K562 (cell line): ENCODE results near the gene ALG8. TPM values are rescaled to one million over a fixed set of nuclear protein-coding genes. Genes with fewer than 3 reads are reported as not detected.

ENCODE experiments used
- GABPA ChIP-seq: fragments of 200-800 bp; sonication (Bioruptor generic); conservative IDR thresholded peaks from 2 replicates; pipeline ENCODE4 v1.6.1; 2016; ENCODE audit warnings: low read depth, missing genetic modification characterization, missing compliant biosample characterization
- GABPB1 ChIP-seq: sonication (generic); formaldehyde crosslinking; IDR thresholded peaks from 2 replicates; pipeline ENCODE4 v1.8.0; 2022; ENCODE audit warnings: mild to moderate bottlenecking, missing genetic modification reagents
- HIVEP1 ChIP-seq: fragments of 250-450 bp; sonication (Bioruptor Pico); IDR thresholded peaks from 2 replicates; pipeline ENCODE4 v1.4.0; 2020; ENCODE audit warnings: mild to moderate bottlenecking
- IFI16 ChIP-seq: fragments of 250-450 bp; sonication (Bioruptor Pico); IDR thresholded peaks from 2 replicates; pipeline ENCODE4 v2.1.2; 2022; ENCODE audit warnings: mild to moderate bottlenecking, inconsistent platforms
- NFRKB ChIP-seq: fragments of 450-650 bp; IDR thresholded peaks from 2 replicates; pipeline ENCODE4 v1.6.1; 2016; ENCODE audit warnings: low read depth
- PHB ChIP-seq: fragments of 250-450 bp; sonication (Bioruptor Pico); IDR thresholded peaks from 2 replicates; pipeline ENCODE4 v1.5.0; 2021
- SETDB1 ChIP-seq: IDR thresholded peaks from one replicate; pipeline ENCODE4 v1.6.1; 2012; ENCODE audit warnings: low read length, control low read depth, inconsistent platforms
- TBP ChIP-seq: optimal IDR thresholded peaks from 2 replicates; pipeline ENCODE3; 2011; ENCODE audit warnings: low read depth, low read length, improper control_type of control experiment
- TFE3 ChIP-seq: fragments of 450-650 bp; formaldehyde crosslinking; IDR thresholded peaks from 2 replicates; pipeline ENCODE4 v1.4.0; 2020; ENCODE audit warnings: mild to moderate bottlenecking, mixed read lengths
- ZNF830 ChIP-seq: fragments of 250-450 bp; sonication (Bioruptor Pico); IDR thresholded peaks from 2 replicates; pipeline ENCODE4 v1.5.0; 2021; ENCODE audit warnings: mild to moderate bottlenecking
- polyA plus RNA-seq, 8 experiments: library from polyadenylated mRNA; depleted of rRNA in 4 of 8; stranded (reverse) in 5 of 8; unstranded in 3 of 8; fragments of >200 nt; fragmentation: Nextera tagmentation in 2 of 8; fragmentation: Illumina TruSeq in 1 of 8; extraction: Ambion mirVana in 2 of 8; extraction: Trizol in 1 of 8; gene quantifications; 2 replicates each; pipeline versions ENCODE4 v1.2.1 to v1.2.3, GENCODE V29; 2011 to 2014; ENCODE audit warnings: inconsistent platforms in 1 of 8, missing spikeins in 1 of 8
- total RNA-seq, 7 experiments: library from RNA; depleted of rRNA in 6 of 7; stranded (reverse); fragments of >200 nt in 6 of 7; fragmentation: Illumina TruSeq in 2 of 7; extraction: Trizol in 2 of 7; gene quantifications; 2 replicates each; pipeline versions ENCODE4 v1.2.1 to v1.2.3, GENCODE V29; 2011 to 2021; ENCODE audit warnings: low replicate concordance in 1 of 7
- TF ChIP-seq, protein P1 (sequence below), 2 experiments: fragments of 450-650 bp in 1 of 2; sonication (generic) in 1 of 2; formaldehyde crosslinking in 1 of 2; IDR thresholded peaks; 2 replicates each; pipeline versions ENCODE4 v1.7.1 to v1.9.0; 2016 to 2022; ENCODE audit warnings: inconsistent platforms in 1 of 2, mild to moderate bottlenecking in 1 of 2, missing genetic modification reagents in 1 of 2
- TF ChIP-seq, protein P2 (sequence below): IDR thresholded peaks from 3 replicates; pipeline ENCODE4 v1.6.1; 2011; ENCODE audit warnings: borderline replicate concordance, mild to moderate bottlenecking, moderate library complexity; ENCODE audit not compliant: insufficient read length; ENCODE audit errors: extremely low read depth

The ALG8 gene
- total and polyA plus RNA-seq, 9 of the 15 experiments (the other 6 are each of a cell fraction or from before 2014, with no cell fraction given), result 59.3 to 189 (median 106) TPM

- TF ChIP-seq NFRKB, result peak; percentile 98
- TF ChIP-seq, protein P1, sequence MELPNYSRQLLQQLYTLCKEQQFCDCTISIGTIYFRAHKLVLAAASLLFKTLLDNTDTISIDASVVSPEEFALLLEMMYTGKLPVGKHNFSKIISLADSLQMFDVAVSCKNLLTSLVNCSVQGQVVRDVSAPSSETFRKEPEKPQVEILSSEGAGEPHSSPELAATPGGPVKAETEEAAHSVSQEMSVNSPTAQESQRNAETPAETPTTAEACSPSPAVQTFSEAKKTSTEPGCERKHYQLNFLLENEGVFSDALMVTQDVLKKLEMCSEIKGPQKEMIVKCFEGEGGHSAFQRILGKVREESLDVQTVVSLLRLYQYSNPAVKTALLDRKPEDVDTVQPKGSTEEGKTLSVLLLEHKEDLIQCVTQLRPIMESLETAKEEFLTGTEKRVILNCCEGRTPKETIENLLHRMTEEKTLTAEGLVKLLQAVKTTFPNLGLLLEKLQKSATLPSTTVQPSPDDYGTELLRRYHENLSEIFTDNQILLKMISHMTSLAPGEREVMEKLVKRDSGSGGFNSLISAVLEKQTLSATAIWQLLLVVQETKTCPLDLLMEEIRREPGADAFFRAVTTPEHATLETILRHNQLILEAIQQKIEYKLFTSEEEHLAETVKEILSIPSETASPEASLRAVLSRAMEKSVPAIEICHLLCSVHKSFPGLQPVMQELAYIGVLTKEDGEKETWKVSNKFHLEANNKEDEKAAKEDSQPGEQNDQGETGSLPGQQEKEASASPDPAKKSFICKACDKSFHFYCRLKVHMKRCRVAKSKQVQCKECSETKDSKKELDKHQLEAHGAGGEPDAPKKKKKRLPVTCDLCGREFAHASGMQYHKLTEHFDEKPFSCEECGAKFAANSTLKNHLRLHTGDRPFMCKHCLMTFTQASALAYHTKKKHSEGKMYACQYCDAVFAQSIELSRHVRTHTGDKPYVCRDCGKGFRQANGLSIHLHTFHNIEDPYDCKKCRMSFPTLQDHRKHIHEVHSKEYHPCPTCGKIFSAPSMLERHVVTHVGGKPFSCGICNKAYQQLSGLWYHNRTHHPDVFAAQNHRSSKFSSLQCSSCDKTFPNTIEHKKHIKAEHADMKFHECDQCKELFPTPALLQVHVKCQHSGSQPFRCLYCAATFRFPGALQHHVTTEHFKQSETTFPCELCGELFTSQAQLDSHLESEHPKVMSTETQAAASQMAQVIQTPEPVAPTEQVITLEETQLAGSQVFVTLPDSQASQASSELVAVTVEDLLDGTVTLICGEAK (IDR thresholded peaks at IDR 0.05), result 0 out of 2 replicates have a peak, but pooled peaks have one; percentile 25
- TF ChIP-seq, protein P1 (CRISPR knock-in tag; IDR thresholded peaks at IDR 0.05), result no peak
- TF ChIP-seq TBP, result no peak
- no peak for TF ChIP-seq PHB (CRISPR knock-in tag)
- 0 out of 2 replicates have a peak, but pooled peaks have one; percentile 39 for TF ChIP-seq IFI16 (CRISPR knock-in tag)
- no peak for TF ChIP-seq SETDB1
- TF ChIP-seq, protein P2, sequence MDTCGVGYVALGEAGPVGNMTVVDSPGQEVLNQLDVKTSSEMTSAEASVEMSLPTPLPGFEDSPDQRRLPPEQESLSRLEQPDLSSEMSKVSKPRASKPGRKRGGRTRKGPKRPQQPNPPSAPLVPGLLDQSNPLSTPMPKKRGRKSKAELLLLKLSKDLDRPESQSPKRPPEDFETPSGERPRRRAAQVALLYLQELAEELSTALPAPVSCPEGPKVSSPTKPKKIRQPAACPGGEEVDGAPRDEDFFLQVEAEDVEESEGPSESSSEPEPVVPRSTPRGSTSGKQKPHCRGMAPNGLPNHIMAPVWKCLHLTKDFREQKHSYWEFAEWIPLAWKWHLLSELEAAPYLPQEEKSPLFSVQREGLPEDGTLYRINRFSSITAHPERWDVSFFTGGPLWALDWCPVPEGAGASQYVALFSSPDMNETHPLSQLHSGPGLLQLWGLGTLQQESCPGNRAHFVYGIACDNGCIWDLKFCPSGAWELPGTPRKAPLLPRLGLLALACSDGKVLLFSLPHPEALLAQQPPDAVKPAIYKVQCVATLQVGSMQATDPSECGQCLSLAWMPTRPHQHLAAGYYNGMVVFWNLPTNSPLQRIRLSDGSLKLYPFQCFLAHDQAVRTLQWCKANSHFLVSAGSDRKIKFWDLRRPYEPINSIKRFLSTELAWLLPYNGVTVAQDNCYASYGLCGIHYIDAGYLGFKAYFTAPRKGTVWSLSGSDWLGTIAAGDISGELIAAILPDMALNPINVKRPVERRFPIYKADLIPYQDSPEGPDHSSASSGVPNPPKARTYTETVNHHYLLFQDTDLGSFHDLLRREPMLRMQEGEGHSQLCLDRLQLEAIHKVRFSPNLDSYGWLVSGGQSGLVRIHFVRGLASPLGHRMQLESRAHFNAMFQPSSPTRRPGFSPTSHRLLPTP, result no peak
- no peak for TF ChIP-seq GABPB1
- no peak for TF ChIP-seq TFE3 (CRISPR knock-in tag)
- 0 out of 2 replicates have a peak, but pooled peaks have one; percentile 24 for TF ChIP-seq GABPA
- no peak for TF ChIP-seq ZNF830 (CRISPR knock-in tag)
- TF ChIP-seq HIVEP1, result no peak
Measured at GRCh38 chr11:78050964-78051831, 88.2 kb downstream of the ALG8 start (continued).
